ENCODE results near the gene BCOR.

BCOR gene

DNA sequence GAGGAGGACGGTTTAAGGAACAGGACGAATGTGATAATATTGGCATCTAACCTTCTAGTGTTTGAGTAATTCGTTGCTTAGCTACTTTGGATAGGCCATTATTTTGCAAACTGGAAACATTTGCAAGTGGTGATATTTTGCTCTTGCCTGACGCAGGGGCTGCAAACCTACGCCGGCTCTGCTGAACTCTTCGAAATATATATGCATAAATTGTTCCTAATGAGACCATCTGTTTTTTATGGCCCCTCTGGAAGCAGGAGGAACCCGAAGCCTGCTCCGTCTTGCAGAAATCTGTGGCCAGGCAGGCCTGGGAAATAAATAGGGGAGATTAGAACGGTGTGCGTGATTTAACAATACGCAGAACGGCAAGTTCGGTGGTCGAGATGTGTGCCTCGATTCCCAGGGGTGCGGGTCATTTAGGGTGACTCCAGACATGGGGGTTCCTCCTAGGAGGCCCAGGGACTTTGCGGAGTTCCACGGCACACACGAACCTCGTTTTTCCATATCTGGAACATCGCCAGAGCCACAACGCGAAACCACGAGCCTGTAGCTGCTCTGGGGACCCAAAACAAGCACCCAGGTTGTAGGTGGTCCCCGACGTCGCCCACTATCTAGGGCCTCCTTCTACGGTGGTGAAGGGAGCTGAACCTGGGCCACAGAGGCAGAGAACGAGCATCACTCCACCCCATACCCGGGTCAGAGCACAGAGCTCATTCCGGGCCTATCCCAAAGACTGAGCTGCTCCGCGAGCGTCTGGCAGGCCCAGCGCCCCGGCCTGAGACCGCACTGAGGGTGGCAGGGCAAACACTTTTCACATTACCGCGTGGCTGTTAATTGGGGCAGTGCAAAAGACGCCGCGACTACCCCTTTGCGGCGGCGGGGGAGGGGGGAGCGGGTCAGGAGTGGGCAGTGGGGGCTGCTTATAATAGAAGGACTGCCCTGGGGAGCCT is 89.7 kb downstream of the BCOR start:
- Histone ChIP-seq H3K9me3 (ENCODE audit: control insufficient read depth in 5 of 5, low read length in 5 of 5) (peaks cover 0 to 8% (median 0%) of the 10 kb centered on the region in 5 donors), H3K4me3 (ENCODE audit: low read depth in 1 of 5, low read length in 5 of 5) (peak overlapping the region in 2 of 5 donors; percentile 6 to 49), H3K36me3 (ENCODE audit: control insufficient read depth in 5 of 5, insufficient read depth in 5 of 5, low read length in 5 of 5) (no peaks in the 10 kb centered on the region), H3K9ac (ENCODE audit: low read length in 5 of 5) (no peak overlapping the region), H3K4me1 (ENCODE audit: control insufficient read depth in 5 of 5, insufficient read depth in 5 of 5, low read length in 5 of 5) (peaks cover 6 to 72% (median 64%) of the 10 kb centered on the region in 5 donors), H3K27ac (ENCODE audit: low read depth, low read length) (no peak overlapping the region), H3K27me3 (ENCODE audit: control insufficient read depth in 5 of 5, insufficient read depth in 4 of 5, low read length in 5 of 5) (peaks cover 8 to 77% (median 45%) of the 10 kb centered on the region in 5 donors)

DNA sequence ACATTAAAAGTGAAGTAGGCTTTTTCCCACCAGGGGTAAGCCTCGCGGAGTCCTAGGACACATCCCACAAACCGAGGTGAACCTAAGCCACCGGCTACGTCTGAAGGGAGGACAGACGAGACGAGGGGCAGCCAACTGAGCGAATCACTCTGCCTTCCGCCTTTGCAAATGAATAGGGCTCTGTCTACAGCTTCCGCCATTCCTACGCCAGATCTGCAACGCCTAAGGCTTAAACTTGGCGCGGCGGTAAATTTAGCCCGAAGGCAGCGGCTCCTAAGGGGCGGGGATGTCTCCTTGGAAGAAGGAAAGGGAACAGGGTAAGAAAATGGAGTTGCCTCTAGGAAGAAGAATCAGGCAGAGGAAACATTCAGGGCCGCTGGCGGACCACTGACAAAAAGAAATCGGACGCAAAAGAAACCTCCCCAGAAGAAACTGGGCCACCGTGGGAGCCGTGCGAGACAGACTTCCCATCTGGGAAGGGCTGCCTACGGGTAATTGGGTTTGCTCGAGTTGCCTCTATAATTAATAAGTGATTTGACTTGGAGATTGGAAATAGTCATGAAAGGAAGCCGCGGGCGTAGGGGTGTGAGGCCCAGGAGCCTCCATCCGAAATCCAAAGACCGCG is 90.5 kb downstream of the BCOR start:
- Histone ChIP-seq H3K4me1 (ENCODE audit: control insufficient read depth in 5 of 5, insufficient read depth in 5 of 5, low read length in 5 of 5) (peaks cover 2 to 65% (median 56%) of the 10 kb centered on the region in 5 donors), H3K9ac (ENCODE audit: low read length in 5 of 5) (no peak overlapping the region), H3K4me3 (ENCODE audit: low read depth in 1 of 5, low read length in 5 of 5) (no peak overlapping the region), H3K27me3 (ENCODE audit: control insufficient read depth in 5 of 5, insufficient read depth in 4 of 5, low read length in 5 of 5) (peaks cover 8 to 70% (median 41%) of the 10 kb centered on the region in 5 donors), H3K27ac (ENCODE audit: low read depth, low read length) (no peak overlapping the region), H3K36me3 (ENCODE audit: control insufficient read depth in 5 of 5, insufficient read depth in 5 of 5, low read length in 5 of 5) (no peaks in the 10 kb centered on the region), H3K9me3 (ENCODE audit: control insufficient read depth in 5 of 5, low read length in 5 of 5) (peaks cover 0 to 4% (median 0%) of the 10 kb centered on the region in 5 donors)

DNA sequence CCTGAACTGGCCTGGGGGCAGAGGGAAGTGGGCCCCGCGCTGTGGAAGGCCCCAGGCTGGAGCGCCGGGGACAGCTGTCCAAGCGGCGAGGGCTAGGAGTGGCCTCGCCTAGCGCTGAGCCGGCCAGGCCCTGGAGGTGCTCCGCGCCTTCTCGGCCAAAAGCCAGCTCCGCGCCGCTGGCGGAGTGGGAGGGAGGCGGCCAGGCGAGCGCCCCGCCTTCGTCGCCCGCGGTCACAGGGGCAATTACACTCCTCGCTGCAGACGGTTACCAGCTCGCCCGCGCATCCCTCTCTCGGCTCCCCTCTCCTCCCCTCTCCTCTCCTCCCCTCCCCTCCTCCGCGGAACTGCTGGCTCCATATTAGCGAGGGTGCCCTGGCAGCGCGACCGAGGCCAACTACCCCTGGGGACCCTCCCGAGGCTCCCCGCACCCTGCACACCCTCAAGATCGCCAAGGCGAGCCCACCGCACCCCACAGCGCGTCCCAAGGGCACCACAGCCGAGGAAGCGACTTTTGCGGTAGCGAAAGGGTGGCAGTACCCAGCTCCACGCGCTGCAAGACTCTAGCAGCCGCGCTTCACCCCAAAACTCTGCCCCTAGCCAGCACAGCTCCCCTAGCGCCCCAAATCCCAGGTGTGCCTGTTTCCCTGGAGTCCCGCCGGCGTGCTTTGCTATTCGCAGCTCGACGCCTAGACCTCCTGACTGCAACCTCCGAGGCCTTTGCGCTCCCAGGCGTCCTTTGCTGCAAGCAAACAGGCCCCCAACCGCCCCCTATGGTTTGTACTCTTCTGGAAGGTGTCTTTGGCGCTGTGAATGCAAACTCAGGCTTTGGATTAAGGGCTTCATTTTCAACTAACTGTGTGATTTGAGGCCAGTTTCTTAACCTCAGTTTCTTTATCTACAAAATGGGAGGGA is 91.4 kb downstream of the BCOR start:
- peaks cover 3 to 61% (median 35%) of the 10 kb centered on the region in 5 donors for H3K27me3 ChIP-seq (ENCODE audit: control insufficient read depth in 5 of 5, insufficient read depth in 4 of 5, low read length in 5 of 5)
- no peaks in the 10 kb centered on the region for H3K36me3 ChIP-seq (ENCODE audit: control insufficient read depth in 5 of 5, insufficient read depth in 5 of 5, low read length in 5 of 5)
- H3K9ac ChIP-seq (ENCODE audit: low read length in 5 of 5) = no peak overlapping the region
- H3K9me3 ChIP-seq (ENCODE audit: control insufficient read depth in 5 of 5, low read length in 5 of 5) = peaks cover 0 to 4% (median 0%) of the 10 kb centered on the region in 5 donors
- peak overlapping the region in 2 of 5 donors; percentile 37 to 42 for H3K4me3 ChIP-seq (ENCODE audit: low read depth in 1 of 5, low read length in 5 of 5)
- peaks cover 2 to 56% (median 49%) of the 10 kb centered on the region in 5 donors for H3K4me1 ChIP-seq (ENCODE audit: control insufficient read depth in 5 of 5, insufficient read depth in 5 of 5, low read length in 5 of 5)
- H3K27ac ChIP-seq (ENCODE audit: low read depth, low read length) = no peak overlapping the region

DNA sequence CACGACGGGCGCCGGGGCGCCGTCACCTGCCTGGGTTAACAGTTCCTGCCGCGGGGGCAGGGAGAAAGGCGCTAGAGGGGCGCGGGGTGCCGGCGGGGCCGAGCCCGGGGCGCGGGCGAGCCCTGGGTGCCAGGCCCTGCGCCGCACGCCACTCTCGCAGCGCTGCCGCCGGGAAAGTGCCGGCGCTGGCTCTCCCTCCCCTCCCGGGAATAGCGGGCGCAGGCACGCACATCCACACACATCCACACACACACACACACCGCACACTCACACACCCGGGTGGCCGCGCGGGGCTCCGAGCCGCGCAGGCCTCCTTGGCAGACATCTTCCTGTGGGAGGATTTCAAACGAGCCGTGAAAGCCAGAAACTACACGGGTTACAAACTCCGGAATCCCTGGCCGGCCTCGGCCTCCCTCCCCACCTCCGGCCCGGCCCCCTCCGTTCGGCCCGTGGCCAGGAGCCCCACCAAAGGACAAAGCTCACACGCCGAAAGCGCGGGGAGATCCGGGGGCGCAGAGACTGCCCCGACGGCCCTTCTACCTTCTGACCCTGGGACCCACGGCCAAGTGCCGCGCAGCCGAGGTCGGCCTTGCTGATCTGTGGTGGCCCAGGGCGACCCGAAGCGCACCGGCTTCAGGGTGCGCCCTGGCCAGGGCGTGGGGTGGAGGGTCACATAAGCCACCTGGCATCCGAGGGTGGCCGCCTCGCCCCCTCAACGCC is 92.3 kb downstream of the BCOR start:
- H3K9ac ChIP-seq (ENCODE audit: low read length in 5 of 5) = no peak overlapping the region
- H3K27ac ChIP-seq (ENCODE audit: low read depth, low read length) = no peak overlapping the region
- peaks cover 0 to 4% (median 0%) of the 10 kb centered on the region in 5 donors for H3K9me3 ChIP-seq (ENCODE audit: control insufficient read depth in 5 of 5, low read length in 5 of 5)
- peaks cover 2 to 49% (median 42%) of the 10 kb centered on the region in 5 donors for H3K4me1 ChIP-seq (ENCODE audit: control insufficient read depth in 5 of 5, insufficient read depth in 5 of 5, low read length in 5 of 5)
- H3K36me3 ChIP-seq (ENCODE audit: control insufficient read depth in 5 of 5, insufficient read depth in 5 of 5, low read length in 5 of 5) = no peaks in the 10 kb centered on the region
- peaks cover 3 to 54% (median 28%) of the 10 kb centered on the region in 5 donors for H3K27me3 ChIP-seq (ENCODE audit: control insufficient read depth in 5 of 5, insufficient read depth in 4 of 5, low read length in 5 of 5)
- H3K4me3 ChIP-seq (ENCODE audit: low read depth in 1 of 5, low read length in 5 of 5) = peak overlapping the region in 1 of 5 donors; percentile 42

DNA sequence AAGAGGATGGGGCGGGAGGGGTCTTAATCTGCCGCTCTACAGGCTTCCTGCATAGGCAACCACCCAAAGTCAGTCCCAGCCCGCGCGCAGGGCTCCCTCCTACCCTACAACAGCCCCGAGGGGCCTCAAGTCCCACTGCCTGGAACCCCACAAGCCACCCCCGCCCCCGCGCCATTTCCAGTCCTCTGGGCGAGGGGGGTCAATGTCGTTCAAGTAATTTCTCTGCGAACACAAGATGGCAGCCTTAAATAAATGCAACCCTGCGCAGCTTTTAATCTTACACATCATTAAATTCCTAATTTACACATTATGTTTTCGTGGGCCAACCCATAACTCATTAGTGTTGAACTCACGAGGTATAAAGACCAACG is 92.9 kb downstream of the BCOR start:
- H3K27ac ChIP-seq (ENCODE audit: low read depth, low read length) = no peak overlapping the region
- H3K36me3 ChIP-seq (ENCODE audit: control insufficient read depth in 5 of 5, insufficient read depth in 5 of 5, low read length in 5 of 5) = no peaks in the 10 kb centered on the region
- peaks cover 0 to 49% (median 28%) of the 10 kb centered on the region in 5 donors for H3K27me3 ChIP-seq (ENCODE audit: control insufficient read depth in 5 of 5, insufficient read depth in 4 of 5, low read length in 5 of 5)
- peaks cover 0 to 4% (median 0%) of the 10 kb centered on the region in 5 donors for H3K9me3 ChIP-seq (ENCODE audit: control insufficient read depth in 5 of 5, low read length in 5 of 5)
- H3K4me3 ChIP-seq (ENCODE audit: low read depth in 1 of 5, low read length in 5 of 5) = peak overlapping the region in 1 of 5 donors; percentile 42
- H3K9ac ChIP-seq (ENCODE audit: low read length in 5 of 5) = no peak overlapping the region
- H3K4me1 ChIP-seq (ENCODE audit: control insufficient read depth in 5 of 5, insufficient read depth in 5 of 5, low read length in 5 of 5) = peaks cover 2 to 47% (median 39%) of the 10 kb centered on the region in 5 donors

DNA sequence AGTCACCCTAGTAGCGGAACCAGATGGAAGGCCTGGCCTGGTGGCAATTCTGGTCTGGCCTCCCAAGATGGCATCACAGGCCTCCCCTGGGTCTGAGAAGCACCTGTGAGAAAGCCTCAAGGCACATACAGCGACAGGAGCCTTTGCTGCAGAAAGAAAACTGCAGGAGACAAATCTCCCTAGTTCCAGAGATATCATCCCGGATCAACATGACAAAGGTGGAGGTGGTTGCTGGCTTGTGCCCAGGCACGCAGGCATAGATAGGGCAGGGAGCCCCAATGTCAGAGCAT is 93.6 kb downstream of the BCOR start:
- H3K9me3 ChIP-seq (ENCODE audit: control insufficient read depth in 5 of 5, low read length in 5 of 5) = peaks cover 0 to 4% (median 0%) of the 10 kb centered on the region in 5 donors
- no peak overlapping the region for H3K27ac ChIP-seq (ENCODE audit: low read depth, low read length)
- H3K36me3 ChIP-seq (ENCODE audit: control insufficient read depth in 5 of 5, insufficient read depth in 5 of 5, low read length in 5 of 5) = no peaks in the 10 kb centered on the region
- no peak overlapping the region for H3K4me3 ChIP-seq (ENCODE audit: low read depth in 1 of 5, low read length in 5 of 5)
- H3K4me1 ChIP-seq (ENCODE audit: control insufficient read depth in 5 of 5, insufficient read depth in 5 of 5, low read length in 5 of 5) = peaks cover 2 to 40% (median 33%) of the 10 kb centered on the region in 5 donors
- peaks cover 0 to 46% (median 24%) of the 10 kb centered on the region in 5 donors for H3K27me3 ChIP-seq (ENCODE audit: control insufficient read depth in 5 of 5, insufficient read depth in 4 of 5, low read length in 5 of 5)
- no peak overlapping the region for H3K9ac ChIP-seq (ENCODE audit: low read length in 5 of 5)

DNA sequence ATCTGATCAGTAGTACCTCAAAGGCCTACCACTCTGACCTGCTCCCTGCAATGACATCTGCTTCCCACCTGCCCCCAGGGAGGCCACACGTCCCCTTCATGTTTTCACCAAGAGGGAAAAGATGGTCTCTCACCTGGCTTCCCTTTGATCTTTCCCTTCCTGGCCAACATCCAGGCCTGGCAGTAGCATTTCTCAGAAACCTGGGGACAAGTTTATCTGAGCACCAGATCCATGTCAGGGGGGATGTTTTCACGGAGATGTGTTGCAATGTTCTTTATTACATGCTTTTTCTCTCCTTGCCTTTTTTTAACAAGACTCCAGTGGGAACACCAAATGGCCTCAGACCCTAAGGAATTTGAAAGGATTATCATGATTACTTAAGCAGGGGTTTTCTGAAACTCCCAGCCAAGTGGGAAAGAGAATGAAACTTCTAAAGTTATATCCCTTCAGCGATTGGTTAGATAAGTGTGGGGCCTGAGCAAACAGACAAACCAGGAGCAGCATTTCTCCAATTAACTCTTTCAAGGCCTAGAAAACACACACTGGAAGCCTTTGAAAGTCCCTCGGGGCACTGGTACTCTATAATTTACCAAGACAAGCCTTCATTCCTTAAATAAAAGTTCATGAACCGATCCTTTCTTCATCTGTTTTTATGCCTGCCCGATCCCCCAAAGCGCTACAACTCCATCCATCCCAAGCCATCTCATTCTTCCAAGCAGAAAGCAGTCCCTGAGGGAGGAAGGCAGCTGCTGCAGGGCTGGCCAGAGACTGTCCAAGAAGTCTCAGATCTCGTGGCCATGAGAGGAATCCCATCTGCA is 94.1 kb downstream of the BCOR start:
- peaks cover 2 to 35% (median 28%) of the 10 kb centered on the region in 5 donors for H3K4me1 ChIP-seq (ENCODE audit: control insufficient read depth in 5 of 5, insufficient read depth in 5 of 5, low read length in 5 of 5)
- H3K36me3 ChIP-seq (ENCODE audit: control insufficient read depth in 5 of 5, insufficient read depth in 5 of 5, low read length in 5 of 5) = no peaks in the 10 kb centered on the region
- no peak overlapping the region for H3K4me3 ChIP-seq (ENCODE audit: low read depth in 1 of 5, low read length in 5 of 5)
- H3K27ac ChIP-seq (ENCODE audit: low read depth, low read length) = no peak overlapping the region
- H3K9me3 ChIP-seq (ENCODE audit: control insufficient read depth in 5 of 5, low read length in 5 of 5) = peaks cover 0 to 4% (median 0%) of the 10 kb centered on the region in 5 donors
- H3K9ac ChIP-seq (ENCODE audit: low read length in 5 of 5) = no peak overlapping the region
- peaks cover 0 to 43% (median 24%) of the 10 kb centered on the region in 5 donors for H3K27me3 ChIP-seq (ENCODE audit: control insufficient read depth in 5 of 5, insufficient read depth in 4 of 5, low read length in 5 of 5)

DNA sequence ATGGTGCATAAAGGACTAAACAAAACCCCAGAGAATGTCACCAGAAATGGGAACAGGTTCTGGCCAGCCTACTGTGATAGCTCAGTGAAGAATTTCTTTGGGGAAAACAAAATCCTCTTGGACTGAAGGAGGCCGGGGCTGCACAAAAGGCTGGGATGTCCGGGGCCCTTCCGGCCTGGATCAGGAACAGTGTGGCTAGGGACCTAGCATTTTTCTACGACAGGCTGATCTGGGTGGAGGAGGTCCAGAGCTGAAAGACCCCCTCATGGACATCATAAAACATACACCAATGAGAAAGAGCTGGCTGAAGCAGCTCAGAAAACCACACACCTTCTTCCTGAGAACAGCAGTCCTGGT is 94.7 kb downstream of the BCOR start:
- H3K4me3 ChIP-seq (ENCODE audit: low read depth in 1 of 5, low read length in 5 of 5) = no peak overlapping the region
- no peak overlapping the region for H3K9ac ChIP-seq (ENCODE audit: low read length in 5 of 5)
- peaks cover 2 to 30% (median 24%) of the 10 kb centered on the region in 5 donors for H3K4me1 ChIP-seq (ENCODE audit: control insufficient read depth in 5 of 5, insufficient read depth in 5 of 5, low read length in 5 of 5)
- H3K36me3 ChIP-seq (ENCODE audit: control insufficient read depth in 5 of 5, insufficient read depth in 5 of 5, low read length in 5 of 5) = no peaks in the 10 kb centered on the region
- no peak overlapping the region for H3K27ac ChIP-seq (ENCODE audit: low read depth, low read length)
- H3K9me3 ChIP-seq (ENCODE audit: control insufficient read depth in 5 of 5, low read length in 5 of 5) = peaks cover 0 to 4% (median 0%) of the 10 kb centered on the region in 5 donors
- peaks cover 0 to 38% (median 21%) of the 10 kb centered on the region in 5 donors for H3K27me3 ChIP-seq (ENCODE audit: control insufficient read depth in 5 of 5, insufficient read depth in 4 of 5, low read length in 5 of 5)

Data from subcutaneous abdominal adipose tissue (tissue), 5 donors.